H1 (cell line): ENCODE data around the gene CAMTA1. TPM values are rescaled to one million over a fixed set of nuclear protein-coding genes. Genes with fewer than 3 reads are reported as not detected.

Experiments used
- CTCF ChIA-PET: fragments of 300-600 bp; sonication (Branson Sonifier 250); formaldehyde crosslinking; loops from one replicate; lab custom pipeline; 2021; ENCODE audit not compliant: partially characterized antibody; lab: Charles Lee
- POLR2A ChIA-PET: fragments of 300-600 bp; sonication (Branson Sonifier 250); formaldehyde crosslinking; loops from one replicate; lab custom pipeline; 2021; ENCODE audit warnings: inconsistent platforms; ENCODE audit not compliant: partially characterized antibody; lab: Charles Lee
- DNase-seq, 2 experiments: peaks; one replicate each; pipeline versions ENCODE4 v3.0.0 to v3.0.0-alpha.2; 2010 to 2022; ENCODE audit warnings: low spot score in 2 of 2, low read depth in 1 of 2, mixed read lengths in 1 of 2
- FAIRE-seq: peaks from 2 replicates; lab custom pipeline; 2011; peaks lifted over from hg19 to GRCh38; lab: Jason Lieb, UNC
- H2AFZ ChIP-seq: 2 replicates; pipeline ENCODE4 v1.8.1; 2012; ENCODE audit warnings: low read length, inconsistent platforms
- H2AK5ac ChIP-seq: 2 replicates; pipeline ENCODE4 v1.6.1; 2013; ENCODE audit warnings: low read depth, low read length
- H2BK120ac ChIP-seq: replicated peaks from 2 replicates; pipeline ENCODE3; 2013; ENCODE audit warnings: low read depth, low read length, inconsistent platforms
- H2BK12ac ChIP-seq: 2 replicates; pipeline ENCODE4 v1.6.1; 2013; ENCODE audit warnings: low read depth, low read length
- H2BK15ac ChIP-seq: 2 replicates; pipeline ENCODE4 v1.6.1; 2013; ENCODE audit warnings: low read length
- H2BK20ac ChIP-seq: 2 replicates; pipeline ENCODE4 v1.6.1; 2013; ENCODE audit warnings: low read length
- H2BK5ac ChIP-seq: 2 replicates; pipeline ENCODE4 v1.6.1; 2013; ENCODE audit warnings: low read depth, low read length
- H3K14ac ChIP-seq: 2 replicates; pipeline ENCODE4 v1.6.1; 2013; ENCODE audit warnings: inconsistent platforms; ENCODE audit not compliant: insufficient read length
- H3K18ac ChIP-seq: 2 replicates; pipeline ENCODE4 v1.6.1; 2013; ENCODE audit warnings: low read length; ENCODE audit errors: extremely low read depth
- H3K23ac ChIP-seq: 2 replicates; pipeline ENCODE4 v1.6.1; 2013; ENCODE audit warnings: inconsistent platforms; ENCODE audit not compliant: insufficient read length
- H3K23me2 ChIP-seq: 2 replicates; pipeline ENCODE4 v1.6.1; 2013; ENCODE audit warnings: low read depth, low read length
- H3K27ac ChIP-seq: 2 replicates; pipeline ENCODE4 v1.6.1; 2011; ENCODE audit warnings: low read depth, low read length, inconsistent platforms
- H3K27me3 ChIP-seq, 4 experiments: replicated peaks in 1 of 4; 1 replicate in 1 of 4; 2 replicates in 3 of 4; pipeline versions ENCODE4 v1.6.1 to v1.8.1; 2011 to 2013; ENCODE audit warnings: low read length in 3 of 4, mild to moderate bottlenecking in 3 of 4, inconsistent platforms in 2 of 4, mixed read lengths in 2 of 4, moderate library complexity in 1 of 4; ENCODE audit not compliant: control insufficient read depth in 3 of 4, insufficient read depth in 3 of 4; ENCODE audit errors: extremely low read depth in 1 of 4
- H3K36me3 ChIP-seq, 4 experiments: 2 replicates each; pipeline versions ENCODE4 v1.6.1 to v1.8.1; 2011 to 2013; ENCODE audit warnings: mild to moderate bottlenecking in 4 of 4, low read length in 3 of 4, moderate library complexity in 2 of 4, control low read depth in 1 of 4, inconsistent platforms in 1 of 4; ENCODE audit not compliant: insufficient read depth in 4 of 4, control insufficient read depth in 2 of 4
- H3K4ac ChIP-seq: replicated peaks from 2 replicates; pipeline ENCODE3; 2013; ENCODE audit warnings: low read length, low read depth, mixed read lengths, inconsistent platforms; ENCODE audit not compliant: insufficient read length
- H3K4me1 ChIP-seq, 4 experiments: replicated peaks in 1 of 4; 1 replicate in 1 of 4; 2 replicates in 3 of 4; pipeline versions ENCODE4 v1.6.1 to v1.8.1; 2011 to 2013; ENCODE audit warnings: low read length in 3 of 4, inconsistent platforms in 2 of 4, mixed read lengths in 1 of 4; ENCODE audit not compliant: insufficient read depth in 4 of 4, control insufficient read depth in 3 of 4
- H3K4me2 ChIP-seq, 2 experiments: 2 replicates each; pipeline versions ENCODE4 v1.6.1 to v1.8.1; 2011 to 2013; ENCODE audit warnings: low read depth in 2 of 2, low read length in 2 of 2, control low read depth in 1 of 2, inconsistent platforms in 1 of 2, mild to moderate bottlenecking in 1 of 2; ENCODE audit not compliant: insufficient read depth in 1 of 2
- H3K4me3 ChIP-seq, 4 experiments: fragments of 200-600, 300-600 bp in 1 of 4; sonication (generic), shearing (Covaris generic), sonication (Bioruptor Twin) in 1 of 4; 2 replicates each; pipeline versions ENCODE4 v1.5.1 to v1.8.1; 2011 to 2016; ENCODE audit warnings: low read length in 4 of 4, low read depth in 3 of 4, control low read depth in 2 of 4, inconsistent platforms in 2 of 4, mild to moderate bottlenecking in 2 of 4, mixed read lengths in 1 of 4, moderate library complexity in 1 of 4; ENCODE audit not compliant: insufficient read depth in 2 of 4; ENCODE audit errors: extremely low read depth in 1 of 4
- H3K56ac ChIP-seq: replicated peaks from 2 replicates; pipeline ENCODE3; 2013; ENCODE audit warnings: low read depth, mild to moderate bottlenecking, mixed read lengths, low read length, inconsistent platforms; ENCODE audit not compliant: insufficient read length
- H3K79me1 ChIP-seq: 2 replicates; pipeline ENCODE4 v1.6.1; 2013; ENCODE audit warnings: low read depth, low read length, control low read depth
- H3K79me2 ChIP-seq, 2 experiments: 2 replicates each; pipeline versions ENCODE4 v1.6.1 to v1.8.1; 2012 to 2013; ENCODE audit warnings: low read length in 2 of 2, mild to moderate bottlenecking in 2 of 2, inconsistent platforms in 1 of 2; ENCODE audit not compliant: insufficient read depth in 2 of 2, control insufficient read depth in 1 of 2
- H3K9ac ChIP-seq, 4 experiments: replicated peaks in 1 of 4; 1 replicate in 1 of 4; 2 replicates in 3 of 4; pipeline versions ENCODE4 v1.6.1 to v1.8.1; 2011 to 2013; ENCODE audit warnings: low read depth in 3 of 4, low read length in 3 of 4, control low read depth in 2 of 4, mild to moderate bottlenecking in 2 of 4, moderate library complexity in 2 of 4, inconsistent platforms in 1 of 4; ENCODE audit errors: extremely low read depth in 1 of 4
- H3K9me3 ChIP-seq, 2 experiments: 2 replicates each; pipeline versions ENCODE4 v1.6.1 to v1.8.1; 2012 to 2013; ENCODE audit warnings: mild to moderate bottlenecking in 2 of 2, moderate library complexity in 2 of 2, control low read depth in 1 of 2, inconsistent platforms in 1 of 2, low read depth in 1 of 2, low read length in 1 of 2, mixed read lengths in 1 of 2; ENCODE audit not compliant: insufficient read depth in 2 of 2
- H4K20me1 ChIP-seq, 2 experiments: replicated peaks in 1 of 2; 2 replicates each; pipeline versions ENCODE3 to v1.8.1; 2011 to 2013; ENCODE audit warnings: inconsistent platforms in 2 of 2, low read length in 2 of 2, mild to moderate bottlenecking in 1 of 2; ENCODE audit not compliant: insufficient read depth in 2 of 2, control insufficient read depth in 1 of 2
- H4K5ac ChIP-seq: 2 replicates; pipeline ENCODE4 v1.6.1; 2013; ENCODE audit warnings: low read length, low read depth, mixed read lengths, inconsistent platforms; ENCODE audit not compliant: insufficient read length
- H4K8ac ChIP-seq: 2 replicates; pipeline ENCODE4 v1.8.0; 2013; ENCODE audit warnings: mild to moderate bottlenecking, moderate library complexity, low read length, inconsistent platforms; ENCODE audit not compliant: insufficient read depth; ENCODE audit errors: extremely low read depth
- H4K91ac ChIP-seq: replicated peaks from 2 replicates; pipeline ENCODE3; 2013; ENCODE audit warnings: low read length, mixed read lengths, inconsistent platforms; ENCODE audit not compliant: insufficient read length
- CTBP2 ChIP-seq: IDR thresholded peaks from 2 replicates; pipeline ENCODE4 v1.7.0; 2011; ENCODE audit warnings: borderline replicate concordance, mild to moderate bottlenecking, moderate library complexity, mixed read lengths, low read length; ENCODE audit not compliant: insufficient read depth, insufficient read length
- EZH2 ChIP-seq: fragments of 200-600 bp; sonication (generic); IDR thresholded peaks from 2 replicates; pipeline ENCODE4 v1.7.1; 2012; ENCODE audit warnings: low read depth, mild to moderate bottlenecking, moderate library complexity, low read length, inconsistent platforms; ENCODE audit not compliant: severe bottlenecking
- KDM1A ChIP-seq: fragments of 200-600, 300-600 bp; sonication (generic); IDR thresholded peaks from 2 replicates; pipeline ENCODE4 v1.7.1; 2016; ENCODE audit warnings: mild to moderate bottlenecking, low read length, borderline replicate concordance
- WGBS, 2 experiments: shearing (Covaris generic) in 1 of 2; methylation state at CpG; one replicate each; pipeline versions ENCODE4 v1.1.6 to v1.1.7; 2013 to 2015; ENCODE audit warnings: low lambda C conversion rate in 2 of 2, mixed read lengths in 2 of 2, inconsistent platforms in 1 of 2, low coverage in 1 of 2, missing lambda C conversion rate in 1 of 2; ENCODE audit not compliant: insufficient replicate concordance in 2 of 2, insufficient coverage in 1 of 2, insufficient read length in 1 of 2; ENCODE audit errors: extremely low coverage in 1 of 2, missing lambda C conversion rate in 1 of 2; 5-methylcytosine and 5-hydroxymethylcytosine counted together
- polyA plus RNA-seq, 7 experiments: library from polyadenylated mRNA; depleted of rRNA in 3 of 7; stranded (reverse) in 5 of 7; unstranded in 2 of 7; fragments of >200 nt in 5 of 7; fragments of 200-250 nt in 2 of 7; gene quantifications; 1 replicate in 5 of 7; 2 replicates in 1 of 7; 4 replicates in 1 of 7; pipeline versions ENCODE4 v1.2.1 to v1.2.3, GENCODE V29; 2011 to 2013; ENCODE audit warnings: missing spikeins in 2 of 7, mixed read lengths in 2 of 7
- total RNA-seq: library from RNA; stranded (reverse); fragmentation: NEBNext Ultra II Directional; extraction: Animal tissue kit (Norgen Biotek cat#: 25700); gene quantifications from 2 replicates; pipeline ENCODE4 v1.2.1, GENCODE V29; 2021

The CAMTA1 gene
- total and polyA plus RNA-seq, 2 of the 8 experiments (the other 6 are each of a cell fraction or from before 2014, with no cell fraction given), result 65.0 to 119 TPM

DNA sequence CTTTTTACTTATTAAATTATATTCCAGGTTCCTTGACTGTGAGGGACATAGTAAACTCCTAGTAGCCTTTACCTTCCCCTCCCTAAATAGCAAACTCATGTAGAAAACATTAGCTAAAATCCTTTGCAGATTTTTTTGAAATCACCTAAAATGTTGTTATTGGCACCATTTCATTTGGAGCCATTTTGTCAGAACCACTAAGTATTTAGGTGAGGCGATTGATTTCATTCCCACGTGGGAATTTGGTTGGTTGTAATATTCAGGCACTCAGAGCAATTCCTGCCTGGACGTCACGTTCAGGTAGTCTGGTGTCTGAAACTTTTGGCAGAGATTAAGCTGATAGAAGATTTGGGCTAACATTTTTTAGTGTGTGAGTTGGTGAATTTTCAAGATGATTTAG lies 84.3 kb downstream of the CAMTA1 start:
- no peaks in the 10 kb centered on the region for H3K27me3 ChIP-seq
- H4K20me1 ChIP-seq, result peaks cover 4% of the 10 kb centered on the region in 2 experiments
- H3K9me3 ChIP-seq, result no peaks in the 10 kb centered on the region
- no peak overlapping the region for H2BK5ac ChIP-seq
- no peak for TF ChIP-seq KDM1A
- no peak for TF ChIP-seq CTBP2
- TF ChIP-seq EZH2, result no peak
- TF ChIP-seq, all 59 proteins: peak for 0
- DNase-seq (no peak), FAIRE-seq (no peak)
- Histone ChIP-seq H3K4me1 (peaks cover 2 to 18% (median 14%) of the 10 kb centered on the region in 4 experiments; a peak in 6 of 7 replicates), H3K23ac (no peak overlapping the region), H3K14ac (no peak overlapping the region), H4K8ac (no peak overlapping the region), H3K18ac (no peak overlapping the region), H2BK20ac (no peak overlapping the region), H3K23me2 (peaks cover 2% of the 10 kb centered on the region; the same call in 1 of the 2 replicates), H3K4ac (no peak overlapping the region), H2AK5ac (no peak overlapping the region), H2AFZ (no peak overlapping the region), H3K36me3 (peaks cover 0 to 4% (median 0%) of the 10 kb centered on the region in 4 experiments; a peak in 2 of 8 replicates), H4K91ac (no peak overlapping the region), H3K79me2 (peaks cover 0 to 51% of the 10 kb centered on the region in 2 experiments; a peak in 3 of 4 replicates), H2BK12ac (no peak overlapping the region), H3K79me1 (no peaks in the 10 kb centered on the region; the same call in 1 of the 2 replicates), H2BK15ac (no peak overlapping the region), H2BK120ac (no peak overlapping the region), H3K56ac (no peak overlapping the region), H3K27ac (no peak overlapping the region), H3K4me2 (no peak overlapping the region), H3K9ac (no peak overlapping the region), H4K5ac (no peak overlapping the region), H3K4me3 (no peak overlapping the region)
- 86% methylated on average over 4 of the region's 4 CpGs; no CpG with 5 or more reads in 1 of the 2 experiments for WGBS, 2 experiments
- ChIA-PET CTCF (interaction anchor here (1.0 to 3.8 kb wide), 7 partner anchors 17 to 150 kb away, joined by 3 to 24 read pairs (median 4); no protein-coding TSS in a partner anchor), POLR2A (interaction anchor here (1.2 kb wide), 2 partner anchors 10 to 13 kb away, joined by 3 to 9 read pairs; no protein-coding TSS in a partner anchor)
